Measurements from ENCODE around the gene CCDC91.

- TF ChIP-seq EZH2 (IDR thresholded peaks at IDR 0.05) (no peak), POLR2AphosphoS5 (IDR thresholded peaks at IDR 0.05; ENCODE audit: borderline replicate concordance, low read depth, low read length) (no peak), FOXP2 (optimal IDR thresholded peaks at IDR 0.05; ENCODE audit: control extremely low read depth, extremely low read length, insufficient read depth) (no peak)
Measured at GRCh38 chr12:28453686-28454085, 263.4 kb downstream of the CCDC91 start.
